Measurements from ENCODE around the gene C1QL1. TPM values are rescaled to one million over a fixed set of nuclear protein-coding genes. Genes with fewer than 3 reads are reported as not detected.

Gene C1QL1
- total RNA-seq, 2 donors from 2014 or later, result 1.6 to 3.6 TPM

- H3K27ac ChIP-seq, result no peak overlapping the region
- H3K27me3 ChIP-seq, result no peaks in the 10 kb centered on the region
- no peaks in the 10 kb centered on the region for H3K4me1 ChIP-seq
- TF ChIP-seq, protein P1, sequence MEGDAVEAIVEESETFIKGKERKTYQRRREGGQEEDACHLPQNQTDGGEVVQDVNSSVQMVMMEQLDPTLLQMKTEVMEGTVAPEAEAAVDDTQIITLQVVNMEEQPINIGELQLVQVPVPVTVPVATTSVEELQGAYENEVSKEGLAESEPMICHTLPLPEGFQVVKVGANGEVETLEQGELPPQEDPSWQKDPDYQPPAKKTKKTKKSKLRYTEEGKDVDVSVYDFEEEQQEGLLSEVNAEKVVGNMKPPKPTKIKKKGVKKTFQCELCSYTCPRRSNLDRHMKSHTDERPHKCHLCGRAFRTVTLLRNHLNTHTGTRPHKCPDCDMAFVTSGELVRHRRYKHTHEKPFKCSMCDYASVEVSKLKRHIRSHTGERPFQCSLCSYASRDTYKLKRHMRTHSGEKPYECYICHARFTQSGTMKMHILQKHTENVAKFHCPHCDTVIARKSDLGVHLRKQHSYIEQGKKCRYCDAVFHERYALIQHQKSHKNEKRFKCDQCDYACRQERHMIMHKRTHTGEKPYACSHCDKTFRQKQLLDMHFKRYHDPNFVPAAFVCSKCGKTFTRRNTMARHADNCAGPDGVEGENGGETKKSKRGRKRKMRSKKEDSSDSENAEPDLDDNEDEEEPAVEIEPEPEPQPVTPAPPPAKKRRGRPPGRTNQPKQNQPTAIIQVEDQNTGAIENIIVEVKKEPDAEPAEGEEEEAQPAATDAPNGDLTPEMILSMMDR (IDR thresholded peaks at IDR 0.05), result no peak
- no peak overlapping the region for H3K4me3 ChIP-seq
- no peak for DNase-seq (ENCODE audit: low spot score)
- peaks cover 0 to 7% of the 10 kb centered on the region in 2 donors for H3K9me3 ChIP-seq
- no peaks in the 10 kb centered on the region for H3K36me3 ChIP-seq
Observed at GRCh38 chr17:45003877-45004276, 35.8 kb upstream of the C1QL1 start.

- DNase-seq (ENCODE audit: low spot score), result no peak
- Histone ChIP-seq H3K4me1 (no peaks in the 10 kb centered on the region), H3K27me3 (no peaks in the 10 kb centered on the region), H3K4me3 (no peak overlapping the region), H3K27ac (no peak overlapping the region), H3K9me3 (peaks cover 0 to 7% of the 10 kb centered on the region in 2 donors), H3K36me3 (no peaks in the 10 kb centered on the region)
- TF ChIP-seq, protein P1 (IDR thresholded peaks at IDR 0.05), result no peak
Observed at GRCh38 chr17:45001310-45001709, 33.2 kb upstream of the C1QL1 start.

GRCh38 chr17:44999433-44999832, 31.3 kb upstream of the C1QL1 start:
- no peak overlapping the region for H3K27ac ChIP-seq
- no peaks in the 10 kb centered on the region for H3K27me3 ChIP-seq
- H3K9me3 ChIP-seq, result peaks cover 0 to 7% of the 10 kb centered on the region in 2 donors
- no peaks in the 10 kb centered on the region for H3K4me1 ChIP-seq
- H3K4me3 ChIP-seq, result no peak overlapping the region
- H3K36me3 ChIP-seq, result no peaks in the 10 kb centered on the region
- TF ChIP-seq, protein P1 (IDR thresholded peaks at IDR 0.05), result no peak
- no peak for DNase-seq (ENCODE audit: low spot score)

GRCh38 chr17:44998646-44999045, 30.5 kb upstream of the C1QL1 start:
- Histone ChIP-seq H3K4me3 (no peak overlapping the region), H3K27ac (no peak overlapping the region), H3K4me1 (no peaks in the 10 kb centered on the region), H3K27me3 (no peaks in the 10 kb centered on the region), H3K36me3 (no peaks in the 10 kb centered on the region), H3K9me3 (peaks cover 0 to 7% of the 10 kb centered on the region in 2 donors)
- TF ChIP-seq, protein P1 (IDR thresholded peaks at IDR 0.05), result no peak
- no peak for DNase-seq (ENCODE audit: low spot score)

- H3K4me1 ChIP-seq, result no peaks in the 10 kb centered on the region
- DNase-seq (ENCODE audit: low spot score), result no peak
- no peak overlapping the region for H3K4me3 ChIP-seq
- TF ChIP-seq, protein P1 (IDR thresholded peaks at IDR 0.05), result no peak
- no peak overlapping the region for H3K27ac ChIP-seq
- H3K36me3 ChIP-seq, result no peaks in the 10 kb centered on the region
- no peaks in the 10 kb centered on the region for H3K27me3 ChIP-seq
- H3K9me3 ChIP-seq, result peaks cover 0 to 7% of the 10 kb centered on the region in 2 donors
Observed at GRCh38 chr17:44997733-44998520, 29.8 kb upstream of the C1QL1 start.
